GM21360 (cell line): ENCODE data around the gene SPOPL.

ENCODE experiments used
- ATAC-seq: cut with Tn5 transposase; IDR thresholded peaks from one replicate; pipeline ENCODE4 v1.9.1; 2021; ENCODE audit warnings: mild to moderate bottlenecking, moderate library complexity; ENCODE audit not compliant: unreplicated experiment

Gene SPOPL

GRCh38 chr2:138494265-138494966 is 7.2 kb upstream of the SPOPL start:
- ATAC-seq: no peak

- no peak for ATAC-seq
Observed at GRCh38 chr2:138495384-138495783, 6.2 kb upstream of the SPOPL start.

GRCh38 chr2:138496096-138496651 is 5.4 kb upstream of the SPOPL start:
- ATAC-seq: no peak

GRCh38 chr2:138497294-138497693 is 4.3 kb upstream of the SPOPL start:
- no peak for ATAC-seq

- ATAC-seq: no peak
Observed at GRCh38 chr2:138499684-138500083, 1.9 kb upstream of the SPOPL start.

- ATAC-seq: peak; percentile 0
Observed at GRCh38 chr2:138500592-138501424, 762 bp upstream of the SPOPL start.

GRCh38 chr2:138502255-138503086 is 901 bp downstream of the SPOPL start:
- ATAC-seq: peak; percentile 0

GRCh38 chr2:138503087-138503442 is 1.5 kb downstream of the SPOPL start:
- peak; percentile 21 for ATAC-seq

- no peak for ATAC-seq
Observed at GRCh38 chr2:138503652-138504051, 2.1 kb downstream of the SPOPL start.

GRCh38 chr2:138504092-138504491 is 2.5 kb downstream of the SPOPL start:
- ATAC-seq: no peak

GRCh38 chr2:138504546-138505235 is 3.1 kb downstream of the SPOPL start:
- ATAC-seq: peak; percentile 36

GRCh38 chr2:138507267-138507666 is 5.7 kb downstream of the SPOPL start:
- ATAC-seq: no peak

- ATAC-seq: no peak
Observed at GRCh38 chr2:138510319-138510718, 8.7 kb downstream of the SPOPL start.

- ATAC-seq: no peak
Observed at GRCh38 chr2:138512672-138513071, 11.1 kb downstream of the SPOPL start.

GRCh38 chr2:138514173-138514572 is 12.6 kb downstream of the SPOPL start:
- ATAC-seq: no peak

GRCh38 chr2:138515092-138515491 is 13.5 kb downstream of the SPOPL start:
- no peak for ATAC-seq

GRCh38 chr2:138516030-138516704 is 14.6 kb downstream of the SPOPL start:
- ATAC-seq: no peak

GRCh38 chr2:138518860-138519259 is 17.3 kb downstream of the SPOPL start:
- ATAC-seq: no peak

GRCh38 chr2:138521821-138522220 is 20.3 kb downstream of the SPOPL start:
- ATAC-seq: no peak

GRCh38 chr2:138522556-138522955 is 21.0 kb downstream of the SPOPL start:
- ATAC-seq: peak; percentile 76
